ENCODE data around the gene METTL14.

- no peak for TF ChIP-seq CTCF (IDR thresholded peaks at IDR 0.05)
- TF ChIP-seq TEAD4 (CRISPR knock-in tag; IDR thresholded peaks at IDR 0.05): no peak
- no peak for TF ChIP-seq E2F1 (CRISPR knock-in tag; IDR thresholded peaks at IDR 0.05)
- TF ChIP-seq ZNF263 (CRISPR knock-in tag; IDR thresholded peaks at IDR 0.05; ENCODE audit: low read depth): no peak
- no peak for TF ChIP-seq KAT7 (CRISPR knock-in tag; IDR thresholded peaks at IDR 0.05; ENCODE audit: borderline replicate concordance)
- TF ChIP-seq NFYB (CRISPR knock-in tag; conservative IDR thresholded peaks at IDR 0.05; ENCODE audit: low read depth): no peak
- TF ChIP-seq IRF1 (CRISPR knock-in tag; IDR thresholded peaks at IDR 0.05): no peak
- no peak for TF ChIP-seq IRF2 (CRISPR knock-in tag; IDR thresholded peaks at IDR 0.05; ENCODE audit: borderline replicate concordance, low read depth)
- no peak for TF ChIP-seq FOXP4 (CRISPR knock-in tag; IDR thresholded peaks at IDR 0.05)
- no peak for TF ChIP-seq ATF2 (CRISPR knock-in tag; IDR thresholded peaks at IDR 0.05; ENCODE audit: borderline replicate concordance, low read depth)
Observed at GRCh38 chr4:118756429-118756828, 71.2 kb downstream of the METTL14 start.

Measured in WTC11 (cell line).